Measurements from ENCODE around the gene ASPHD1.

GRCh38 chr16:29899516-29900101 is 679 bp upstream of the ASPHD1 start, which contains the start of gene SEZ6L2:
- TF ChIP-seq ZNF274 (IDR thresholded peaks at IDR 0.05; ENCODE audit: low read depth, low read length) (no peak), YY1 (IDR thresholded peaks at IDR 0.05; ENCODE audit: insufficient read depth, insufficient read length) (no peak), SUZ12 (IDR thresholded peaks at IDR 0.05; ENCODE audit: extremely low read depth, insufficient read depth, insufficient read length) (no peak)
